ENCODE data around the gene IMMP2L.

- TF ChIP-seq CTCF (IDR thresholded peaks at IDR 0.05; ENCODE audit: extremely low read depth in 1 of 2, insufficient read depth in 1 of 2, low read depth in 1 of 2, low read length in 2 of 2) (no peak), POLR2AphosphoS5 (IDR thresholded peaks at IDR 0.05; ENCODE audit: insufficient read depth, low read depth, low read length) (no peak), EZH2 (IDR thresholded peaks at IDR 0.05; ENCODE audit: borderline replicate concordance, low read depth, low read length, severe bottlenecking) (no peak), FOS (IDR thresholded peaks at IDR 0.05; ENCODE audit: borderline replicate concordance, insufficient read depth, low read length) (no peak), POLR2A (IDR thresholded peaks at IDR 0.05; ENCODE audit: low read depth, low read length) (no peak)
- TF ChIP-seq, protein P1, sequence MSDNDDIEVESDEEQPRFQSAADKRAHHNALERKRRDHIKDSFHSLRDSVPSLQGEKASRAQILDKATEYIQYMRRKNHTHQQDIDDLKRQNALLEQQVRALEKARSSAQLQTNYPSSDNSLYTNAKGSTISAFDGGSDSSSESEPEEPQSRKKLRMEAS (IDR thresholded peaks at IDR 0.05; ENCODE audit: insufficient read depth, insufficient read length): no peak
These were observed 587.9 kb downstream of the IMMP2L start for GRCh38 chr7:110974441-110974840.
